HEK293 (cell line): ENCODE measurements around the gene VPS50.

ENCODE experiments used
- CTCF ChIA-PET: fragments of 350-600 bp; formaldehyde crosslinking; extraction: SDS; loops from one replicate; lab custom pipeline; 2021; ENCODE audit warnings: antibody characterized with exemption; lab: Yijun Ruan, JAX
- POLR2A ChIA-PET: fragments of 300-600 bp; formaldehyde crosslinking; extraction: SDS; loops from one replicate; lab custom pipeline; 2020; ENCODE audit warnings: antibody characterized with exemption, inconsistent platforms; lab: Yijun Ruan, JAX
- H3K27ac ChIP-seq: fragments of 200-500 bp; sonication (Bioruptor generic); 2 replicates; pipeline ENCODE4 v1.5.1; 2014; ENCODE audit warnings: low read depth, low read length, control low read depth, inconsistent platforms; ENCODE audit errors: extremely low read depth
- H3K36me3 ChIP-seq, 2 experiments: fragments of 200-500 bp in 1 of 2; sonication (Bioruptor generic) in 1 of 2; 1 replicate in 1 of 2; 2 replicates in 1 of 2; pipeline ENCODE4 v1.5.1; 2014 to 2017; ENCODE audit warnings: inconsistent platforms in 2 of 2, low read length in 2 of 2; ENCODE audit not compliant: control insufficient read depth in 2 of 2, insufficient read depth in 1 of 2
- H3K4me1 ChIP-seq: fragments of 200-500 bp; sonication (Bioruptor generic); 2 replicates; pipeline ENCODE4 v1.5.1; 2014; ENCODE audit warnings: mild to moderate bottlenecking, low read length, inconsistent platforms; ENCODE audit not compliant: control insufficient read depth, insufficient read depth
- H3K4me3 ChIP-seq: 2 replicates; pipeline ENCODE4 v1.5.1; 2011; ENCODE audit warnings: low read depth, mild to moderate bottlenecking, control low read depth, low read length, moderate library complexity
- H3K9me3 ChIP-seq: fragments of 200-500 bp; sonication (Bioruptor generic); 2 replicates; pipeline ENCODE4 v1.5.1; 2014; ENCODE audit warnings: low read depth, low read length, inconsistent platforms; ENCODE audit not compliant: control insufficient read depth, insufficient read depth
- REPIN1 ChIP-seq: fragments of 450-650 bp; formaldehyde crosslinking; IDR thresholded peaks from 2 replicates; pipeline ENCODE4 v1.5.1; 2017; ENCODE audit warnings: missing biosample characterization, missing genetic modification characterization, low read depth
- ZNF112 ChIP-seq: fragments of 450-650 bp; formaldehyde crosslinking; IDR thresholded peaks from 2 replicates; pipeline ENCODE4 v1.5.0; 2017; ENCODE audit warnings: missing biosample characterization, missing genetic modification characterization
- ZNF19 ChIP-seq: fragments of 450-650 bp; formaldehyde crosslinking; IDR thresholded peaks from 2 replicates; pipeline ENCODE4; 2016; ENCODE audit warnings: missing biosample characterization, missing genetic modification characterization, low read depth
- ZNF2 ChIP-seq: fragments of 450-650 bp; formaldehyde crosslinking; IDR thresholded peaks from 2 replicates; pipeline ENCODE4 v1.5.1; 2016; ENCODE audit warnings: missing biosample characterization, missing genetic modification characterization
- ZNF221 ChIP-seq: fragments of 450-650 bp; formaldehyde crosslinking; IDR thresholded peaks from 2 replicates; pipeline ENCODE4 v1.5.1; 2017; ENCODE audit warnings: missing biosample characterization, missing genetic modification characterization, borderline replicate concordance
- ZNF530 ChIP-seq: fragments of 450-650 bp; formaldehyde crosslinking; IDR thresholded peaks from 2 replicates; pipeline ENCODE4 v1.5.1; 2016; ENCODE audit warnings: low read depth, missing biosample characterization, missing genetic modification characterization
- TF ChIP-seq, protein P1 (sequence below): fragments of 450-650 bp; formaldehyde crosslinking; IDR thresholded peaks from 2 replicates; pipeline ENCODE4 v1.5.1; 2016; ENCODE audit warnings: missing biosample characterization, missing genetic modification characterization
- TF ChIP-seq, protein P2 (sequence below): fragments of 450-650 bp; formaldehyde crosslinking; IDR thresholded peaks from 2 replicates; pipeline ENCODE4 v1.5.1; 2016; ENCODE audit warnings: missing biosample characterization, missing genetic modification characterization
- TF ChIP-seq, protein P3 (sequence below): fragments of 450-650 bp; formaldehyde crosslinking; IDR thresholded peaks from 2 replicates; pipeline ENCODE4 v1.5.1; 2016; ENCODE audit warnings: missing biosample characterization, missing genetic modification characterization, low read depth
- TF ChIP-seq, protein P4 (sequence below): fragments of 450-650 bp; formaldehyde crosslinking; IDR thresholded peaks from 2 replicates; pipeline ENCODE4 v1.5.1; 2016; ENCODE audit warnings: missing biosample characterization, missing genetic modification characterization, borderline replicate concordance

The VPS50 gene

DNA sequence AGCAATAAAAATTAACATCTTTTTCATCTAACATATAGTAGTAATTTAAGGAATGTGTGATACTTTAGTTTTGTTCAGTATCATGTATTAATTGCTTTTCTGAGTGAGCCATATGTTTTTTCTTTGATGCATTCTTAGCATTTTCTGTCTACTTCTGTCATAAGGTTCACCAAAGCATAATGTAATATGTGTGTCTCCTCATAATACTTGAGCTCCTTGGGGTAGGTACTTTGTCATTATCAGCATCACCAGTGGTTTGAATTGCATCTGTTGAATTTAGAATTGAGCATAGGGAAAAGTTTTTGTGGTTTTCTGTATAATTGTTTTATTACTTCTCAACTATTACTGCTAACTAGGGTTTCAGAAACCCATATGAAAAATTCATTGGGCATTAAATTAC, 26.5 kb downstream of the VPS50 start (continued):
- TF ChIP-seq, protein P1, sequence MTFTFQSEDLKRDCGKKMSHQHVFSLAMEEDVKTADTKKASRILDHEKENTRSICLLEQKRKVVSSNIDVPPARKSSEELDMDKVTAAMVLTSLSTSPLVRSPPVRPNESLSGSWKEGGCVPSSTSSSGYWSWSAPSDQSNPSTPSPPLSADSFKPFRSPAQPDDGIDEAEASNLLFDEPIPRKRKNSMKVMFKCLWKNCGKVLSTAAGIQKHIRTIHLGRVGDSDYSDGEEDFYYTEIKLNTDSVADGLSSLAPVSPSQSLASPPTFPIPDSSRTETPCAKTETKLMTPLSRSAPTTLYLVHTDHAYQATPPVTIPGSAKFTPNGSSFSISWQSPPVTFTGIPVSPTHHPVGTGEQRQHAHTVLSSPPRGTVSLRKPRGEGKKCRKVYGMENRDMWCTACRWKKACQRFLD (tag by site-specific recombination): no peak
- TF ChIP-seq, protein P2, sequence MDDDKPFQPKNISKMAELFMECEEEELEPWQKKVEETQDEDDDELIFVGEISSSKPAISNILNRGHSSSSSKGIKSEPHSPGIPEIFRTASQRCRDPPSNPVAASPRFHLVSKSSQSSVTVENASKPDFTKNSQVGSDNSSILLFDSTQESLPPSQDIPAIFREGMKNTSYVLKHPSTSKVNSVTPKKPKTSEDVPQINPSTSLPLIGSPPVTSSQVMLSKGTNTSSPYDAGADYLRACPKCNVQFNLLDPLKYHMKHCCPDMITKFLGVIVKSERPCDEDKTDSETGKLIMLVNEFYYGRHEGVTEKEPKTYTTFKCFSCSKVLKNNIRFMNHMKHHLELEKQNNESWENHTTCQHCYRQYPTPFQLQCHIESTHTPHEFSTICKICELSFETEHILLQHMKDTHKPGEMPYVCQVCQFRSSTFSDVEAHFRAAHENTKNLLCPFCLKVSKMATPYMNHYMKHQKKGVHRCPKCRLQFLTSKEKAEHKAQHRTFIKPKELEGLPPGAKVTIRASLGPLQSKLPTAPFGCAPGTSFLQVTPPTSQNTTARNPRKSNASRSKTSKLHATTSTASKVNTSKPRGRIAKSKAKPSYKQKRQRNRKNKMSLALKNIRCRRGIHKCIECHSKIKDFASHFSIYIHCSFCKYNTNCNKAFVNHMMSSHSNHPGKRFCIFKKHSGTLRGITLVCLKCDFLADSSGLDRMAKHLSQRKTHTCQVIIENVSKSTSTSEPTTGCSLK (tag by site-specific recombination): no peak

DNA sequence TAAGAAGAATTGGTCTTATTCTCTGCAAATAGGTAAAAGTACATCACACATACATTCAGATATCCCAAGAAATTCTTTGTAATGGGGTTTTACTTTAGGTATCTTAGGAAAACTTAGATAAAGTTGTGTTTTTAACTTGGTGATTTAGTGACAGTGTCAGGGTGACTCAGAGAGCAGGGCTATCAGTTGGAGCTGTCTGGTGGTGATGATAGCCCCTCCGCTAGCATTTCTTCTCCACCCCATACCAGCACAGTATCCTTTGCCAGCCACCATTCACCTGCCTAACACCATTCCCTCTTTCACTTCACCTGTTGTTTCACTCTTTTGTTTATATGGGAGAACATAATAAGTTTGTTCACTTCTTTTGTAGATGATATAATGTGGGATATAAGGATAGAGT, 30.4 kb downstream of the VPS50 start:
- Histone ChIP-seq H3K27ac (no peak overlapping the region), H3K4me1 (no peaks in the 10 kb centered on the region)
- TF ChIP-seq, protein P3, sequence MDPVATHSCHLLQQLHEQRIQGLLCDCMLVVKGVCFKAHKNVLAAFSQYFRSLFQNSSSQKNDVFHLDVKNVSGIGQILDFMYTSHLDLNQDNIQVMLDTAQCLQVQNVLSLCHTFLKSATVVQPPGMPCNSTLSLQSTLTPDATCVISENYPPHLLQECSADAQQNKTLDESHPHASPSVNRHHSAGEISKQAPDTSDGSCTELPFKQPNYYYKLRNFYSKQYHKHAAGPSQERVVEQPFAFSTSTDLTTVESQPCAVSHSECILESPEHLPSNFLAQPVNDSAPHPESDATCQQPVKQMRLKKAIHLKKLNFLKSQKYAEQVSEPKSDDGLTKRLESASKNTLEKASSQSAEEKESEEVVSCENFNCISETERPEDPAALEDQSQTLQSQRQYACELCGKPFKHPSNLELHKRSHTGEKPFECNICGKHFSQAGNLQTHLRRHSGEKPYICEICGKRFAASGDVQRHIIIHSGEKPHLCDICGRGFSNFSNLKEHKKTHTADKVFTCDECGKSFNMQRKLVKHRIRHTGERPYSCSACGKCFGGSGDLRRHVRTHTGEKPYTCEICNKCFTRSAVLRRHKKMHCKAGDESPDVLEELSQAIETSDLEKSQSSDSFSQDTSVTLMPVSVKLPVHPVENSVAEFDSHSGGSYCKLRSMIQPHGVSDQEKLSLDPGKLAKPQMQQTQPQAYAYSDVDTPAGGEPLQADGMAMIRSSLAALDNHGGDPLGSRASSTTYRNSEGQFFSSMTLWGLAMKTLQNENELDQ (tag by site-specific recombination): no peak
- no peak for TF ChIP-seq ZNF530 (tag by site-specific recombination)
- TF ChIP-seq ZNF112: no peak
- TF ChIP-seq, protein P4, sequence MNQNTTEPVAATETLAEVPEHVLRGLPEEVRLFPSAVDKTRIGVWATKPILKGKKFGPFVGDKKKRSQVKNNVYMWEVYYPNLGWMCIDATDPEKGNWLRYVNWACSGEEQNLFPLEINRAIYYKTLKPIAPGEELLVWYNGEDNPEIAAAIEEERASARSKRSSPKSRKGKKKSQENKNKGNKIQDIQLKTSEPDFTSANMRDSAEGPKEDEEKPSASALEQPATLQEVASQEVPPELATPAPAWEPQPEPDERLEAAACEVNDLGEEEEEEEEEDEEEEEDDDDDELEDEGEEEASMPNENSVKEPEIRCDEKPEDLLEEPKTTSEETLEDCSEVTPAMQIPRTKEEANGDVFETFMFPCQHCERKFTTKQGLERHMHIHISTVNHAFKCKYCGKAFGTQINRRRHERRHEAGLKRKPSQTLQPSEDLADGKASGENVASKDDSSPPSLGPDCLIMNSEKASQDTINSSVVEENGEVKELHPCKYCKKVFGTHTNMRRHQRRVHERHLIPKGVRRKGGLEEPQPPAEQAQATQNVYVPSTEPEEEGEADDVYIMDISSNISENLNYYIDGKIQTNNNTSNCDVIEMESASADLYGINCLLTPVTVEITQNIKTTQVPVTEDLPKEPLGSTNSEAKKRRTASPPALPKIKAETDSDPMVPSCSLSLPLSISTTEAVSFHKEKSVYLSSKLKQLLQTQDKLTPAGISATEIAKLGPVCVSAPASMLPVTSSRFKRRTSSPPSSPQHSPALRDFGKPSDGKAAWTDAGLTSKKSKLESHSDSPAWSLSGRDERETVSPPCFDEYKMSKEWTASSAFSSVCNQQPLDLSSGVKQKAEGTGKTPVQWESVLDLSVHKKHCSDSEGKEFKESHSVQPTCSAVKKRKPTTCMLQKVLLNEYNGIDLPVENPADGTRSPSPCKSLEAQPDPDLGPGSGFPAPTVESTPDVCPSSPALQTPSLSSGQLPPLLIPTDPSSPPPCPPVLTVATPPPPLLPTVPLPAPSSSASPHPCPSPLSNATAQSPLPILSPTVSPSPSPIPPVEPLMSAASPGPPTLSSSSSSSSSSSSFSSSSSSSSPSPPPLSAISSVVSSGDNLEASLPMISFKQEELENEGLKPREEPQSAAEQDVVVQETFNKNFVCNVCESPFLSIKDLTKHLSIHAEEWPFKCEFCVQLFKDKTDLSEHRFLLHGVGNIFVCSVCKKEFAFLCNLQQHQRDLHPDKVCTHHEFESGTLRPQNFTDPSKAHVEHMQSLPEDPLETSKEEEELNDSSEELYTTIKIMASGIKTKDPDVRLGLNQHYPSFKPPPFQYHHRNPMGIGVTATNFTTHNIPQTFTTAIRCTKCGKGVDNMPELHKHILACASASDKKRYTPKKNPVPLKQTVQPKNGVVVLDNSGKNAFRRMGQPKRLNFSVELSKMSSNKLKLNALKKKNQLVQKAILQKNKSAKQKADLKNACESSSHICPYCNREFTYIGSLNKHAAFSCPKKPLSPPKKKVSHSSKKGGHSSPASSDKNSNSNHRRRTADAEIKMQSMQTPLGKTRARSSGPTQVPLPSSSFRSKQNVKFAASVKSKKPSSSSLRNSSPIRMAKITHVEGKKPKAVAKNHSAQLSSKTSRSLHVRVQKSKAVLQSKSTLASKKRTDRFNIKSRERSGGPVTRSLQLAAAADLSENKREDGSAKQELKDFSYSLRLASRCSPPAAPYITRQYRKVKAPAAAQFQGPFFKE (tag by site-specific recombination): no peak
- no peak for TF ChIP-seq ZNF2 (tag by site-specific recombination)
- no peak for TF ChIP-seq REPIN1 (tag by site-specific recombination)
- no peak for TF ChIP-seq ZNF221 (tag by site-specific recombination)
- TF ChIP-seq, protein P1 (tag by site-specific recombination): no peak
- TF ChIP-seq ZNF19 (tag by site-specific recombination): no peak
- TF ChIP-seq, all 188 proteins: peak for 0
- no peak overlapping the region for H3K4me3 ChIP-seq
- CTCF ChIA-PET: interaction anchor here (0.7 kb wide), 1 partner anchor 1350 kb away, joined by 3 read pairs; no protein-coding TSS in a partner anchor
- POLR2A ChIA-PET: no interaction called here
- no peaks in the 10 kb centered on the region for H3K9me3 ChIP-seq
- 0 out of 3 replicates have a peak, but pooled peaks cover 0 to 4% of the 10 kb centered on the region in 2 experiments for H3K36me3 ChIP-seq
